ENCODE results near the gene EXT2. TPM values are rescaled to one million over a fixed set of nuclear protein-coding genes. Genes with fewer than 3 reads are reported as not detected.

EXT2 gene
- total RNA-seq, 1 donor from 2014 or later: 106 TPM

- no peaks in the 10 kb centered on the region for H3K9me3 Mint-ChIP-seq (ENCODE audit: low read depth)
- no peak overlapping the region for H3K4me3 Mint-ChIP-seq (ENCODE audit: unreplicated experiment)
- no peak for TF ChIP-seq CTCF (IDR thresholded peaks at IDR 0.05)
- no peak for DNase-seq (ENCODE audit: low spot score)
- peaks cover 25% of the 10 kb centered on the region for H3K36me3 Mint-ChIP-seq (ENCODE audit: low read depth)
- H3K4me1 Mint-ChIP-seq (ENCODE audit: low read depth): peaks cover 9% of the 10 kb centered on the region
- no peaks in the 10 kb centered on the region for H3K27me3 Mint-ChIP-seq (ENCODE audit: low read depth)
- no peak overlapping the region for H3K27ac Mint-ChIP-seq (ENCODE audit: unreplicated experiment)
Observed at GRCh38 chr11:44116234-44116830, 20.9 kb downstream of the EXT2 start.

- Mint-ChIP-seq H3K36me3 (ENCODE audit: low read depth) (peaks cover 24% of the 10 kb centered on the region), H3K4me1 (ENCODE audit: low read depth) (peaks cover 18% of the 10 kb centered on the region), H3K9me3 (ENCODE audit: low read depth) (no peaks in the 10 kb centered on the region), H3K27ac (ENCODE audit: unreplicated experiment) (no peak overlapping the region), H3K4me3 (ENCODE audit: unreplicated experiment) (no peak overlapping the region), H3K27me3 (ENCODE audit: low read depth) (no peaks in the 10 kb centered on the region)
- no peak for DNase-seq (ENCODE audit: low spot score)
- peak; percentile 53 for TF ChIP-seq CTCF (IDR thresholded peaks at IDR 0.05)
Observed at GRCh38 chr11:44120169-44120568, 24.7 kb downstream of the EXT2 start.

GRCh38 chr11:44125598-44125997 is 30.1 kb downstream of the EXT2 start:
- H3K9me3 Mint-ChIP-seq (ENCODE audit: low read depth): no peaks in the 10 kb centered on the region

GRCh38 chr11:44126304-44126703 is 30.8 kb downstream of the EXT2 start:
- DNase-seq (ENCODE audit: low spot score): no peak
- Mint-ChIP-seq H3K9me3 (ENCODE audit: low read depth) (no peaks in the 10 kb centered on the region), H3K4me1 (ENCODE audit: low read depth) (peaks cover 26% of the 10 kb centered on the region), H3K27me3 (ENCODE audit: low read depth) (no peaks in the 10 kb centered on the region), H3K4me3 (ENCODE audit: unreplicated experiment) (no peak overlapping the region), H3K36me3 (ENCODE audit: low read depth) (peaks cover 31% of the 10 kb centered on the region), H3K27ac (ENCODE audit: unreplicated experiment) (no peak overlapping the region)
- no peak for TF ChIP-seq CTCF (IDR thresholded peaks at IDR 0.05)

More at GRCh38 chr11:44125598-44125997, 30.1 kb downstream of the EXT2 start:
- TF ChIP-seq CTCF (IDR thresholded peaks at IDR 0.05): no peak
- Mint-ChIP-seq H3K4me1 (ENCODE audit: low read depth) (peaks cover 25% of the 10 kb centered on the region), H3K27me3 (ENCODE audit: low read depth) (no peaks in the 10 kb centered on the region), H3K36me3 (ENCODE audit: low read depth) (peaks cover 34% of the 10 kb centered on the region), H3K27ac (ENCODE audit: unreplicated experiment) (peak overlapping the region; percentile 82), H3K4me3 (ENCODE audit: unreplicated experiment) (no peak overlapping the region)
- no peak for DNase-seq (ENCODE audit: low spot score)

- H3K9me3 Mint-ChIP-seq (ENCODE audit: low read depth): no peaks in the 10 kb centered on the region
- H3K27ac Mint-ChIP-seq (ENCODE audit: unreplicated experiment): no peak overlapping the region
- no peak for TF ChIP-seq CTCF (IDR thresholded peaks at IDR 0.05)
- peaks cover 26% of the 10 kb centered on the region for H3K4me1 Mint-ChIP-seq (ENCODE audit: low read depth)
- no peak for DNase-seq (ENCODE audit: low spot score)
- H3K27me3 Mint-ChIP-seq (ENCODE audit: low read depth): no peaks in the 10 kb centered on the region
- peaks cover 27% of the 10 kb centered on the region for H3K36me3 Mint-ChIP-seq (ENCODE audit: low read depth)
- no peak overlapping the region for H3K4me3 Mint-ChIP-seq (ENCODE audit: unreplicated experiment)
Observed at GRCh38 chr11:44127130-44127529, 31.7 kb downstream of the EXT2 start.
